ENCODE data around the gene TMEM72. TPM values are rescaled to one million over a fixed set of nuclear protein-coding genes. Genes with fewer than 3 reads are reported as not detected.
A peak's percentile ranks its signal among the peaks of the same experiment; 100 is the strongest.

The TMEM72 gene
- total RNA-seq, 1 experiment from 2014 or later = not detected

- H3K9me3 ChIP-seq (ENCODE audit: control insufficient read depth, low read depth, low read length) = no peaks in the 10 kb centered on the region
- TF ChIP-seq CTCF (conservative IDR thresholded peaks at IDR 0.05) = no peak
- H3K79me2 ChIP-seq (ENCODE audit: insufficient read depth, low read length) = no peaks in the 10 kb centered on the region
- H4K20me1 ChIP-seq (ENCODE audit: control insufficient read depth, insufficient read depth, insufficient read length) = no peaks in the 10 kb centered on the region
- 0 out of 2 replicates have a peak, but pooled peaks cover 2% of the 10 kb centered on the region for H3K4me1 ChIP-seq (ENCODE audit: insufficient read depth, low read length)
- peaks cover 9% of the 10 kb centered on the region for H3K27me3 Mint-ChIP-seq (ENCODE audit: low read depth)
- H3K23ac ChIP-seq (ENCODE audit: insufficient read length, low read depth, low read length) = no peak overlapping the region
- no peak for DNase-seq
- H4K8ac ChIP-seq (replicated peaks; ENCODE audit: insufficient read length, low read depth, low read length) = no peak overlapping the region
- H3K56ac ChIP-seq (ENCODE audit: insufficient read length, low read depth, low read length) = no peak overlapping the region
- no peak overlapping the region for H3K4ac ChIP-seq (ENCODE audit: low read depth, low read length)
- H2AK5ac ChIP-seq (ENCODE audit: insufficient read length, low read length) = no peak overlapping the region
- H4K5ac ChIP-seq (ENCODE audit: insufficient read length, low read depth, low read length) = no peak overlapping the region
- H2BK120ac ChIP-seq (ENCODE audit: low read depth, low read length, poor library complexity, severe bottlenecking) = no peak overlapping the region
- no peak overlapping the region for H3K4me3 Mint-ChIP-seq
- no peak overlapping the region for H3K27ac ChIP-seq (ENCODE audit: insufficient read length, low read depth, low read length)
- H3K14ac ChIP-seq (ENCODE audit: insufficient read depth, low read length) = no peak overlapping the region; the same call in 1 of the 2 replicates
- H4K91ac ChIP-seq (ENCODE audit: insufficient read length, low read depth, low read length) = no peak overlapping the region
- no CpG with 5 or more reads among the region's 12 CpGs for WGBS (ENCODE audit: extremely low coverage, insufficient read length, low lambda C conversion rate)
- peaks cover 11 to 14% of the 10 kb centered on the region in 2 experiments for H3K9me3 Mint-ChIP-seq
- H2BK5ac ChIP-seq (ENCODE audit: insufficient read length, low read length) = no peak overlapping the region
- H3K36me3 Mint-ChIP-seq (ENCODE audit: insufficient read depth in 1 of 3, low read depth in 3 of 3) = peaks cover 0 to 9% (median 6%) of the 10 kb centered on the region in 3 experiments; a peak in 5 of 7 replicates
- no peak overlapping the region for H3K9ac ChIP-seq (ENCODE audit: extremely low read depth, insufficient read length, low read length)
- H2AFZ ChIP-seq (ENCODE audit: low read length) = no peak overlapping the region
- 0 out of 2 replicates have a peak, but pooled peaks cover 3% of the 10 kb centered on the region for H3K27me3 ChIP-seq (ENCODE audit: insufficient read depth, low read length)
- H3T11ph ChIP-seq (ENCODE audit: low read length) = no peak overlapping the region
- H2BK20ac ChIP-seq (ENCODE audit: low read depth, low read length, poor library complexity, severe bottlenecking) = no peak overlapping the region
- H3K18ac ChIP-seq (ENCODE audit: insufficient read length, low read depth, low read length) = no peak overlapping the region
- no peaks in the 10 kb centered on the region for H3K79me1 ChIP-seq (ENCODE audit: insufficient read depth, low read depth, low read length, poor library complexity, severe bottlenecking)
- H2BK12ac ChIP-seq (ENCODE audit: insufficient read length, low read depth, low read length) = no peak overlapping the region
- no peak overlapping the region for H3K4me2 ChIP-seq (ENCODE audit: insufficient read depth, insufficient read length, low read length)
- H3K23me2 ChIP-seq (ENCODE audit: insufficient read length, low read depth, low read length, poor library complexity, severe bottlenecking) = no peaks in the 10 kb centered on the region
- peaks cover 32 to 36% of the 10 kb centered on the region in 2 experiments for H3K4me1 Mint-ChIP-seq
- H2BK15ac ChIP-seq (ENCODE audit: low read depth, low read length) = no peak overlapping the region
- peak overlapping the region in 1 of 3 experiments; percentile 25; a peak in 2 of 7 replicates for H3K27ac Mint-ChIP-seq
These were observed 2.4 kb downstream of the TMEM72 start for GRCh38 chr10:44913350-44914081.

Measured in H9 (cell line).